Stimulated activated CD8-positive, alpha-beta memory T cell treated with anti-CD3 and anti-CD28 coated beads, Interleukin-7, amount 100 ng/mL, for 48 hours (primary cell): ENCODE data around the gene CYP1A2.
A peak's percentile ranks its signal among the peaks of the same experiment; 100 is the strongest.
"Not testable (repeated sequence)": the region's sequence is repeated elsewhere in the genome, so short reads cannot be mapped to it uniquely, and the experiment has no call there.

Experiments used
- DNase-seq, 2 donors: peaks; one replicate each; pipeline ENCODE4 v3.0.0-alpha.2; 2020; ENCODE audit warnings: low read depth in 1 of 2; ENCODE audit errors: extremely low read depth in 1 of 2

Gene CYP1A2, protein sequence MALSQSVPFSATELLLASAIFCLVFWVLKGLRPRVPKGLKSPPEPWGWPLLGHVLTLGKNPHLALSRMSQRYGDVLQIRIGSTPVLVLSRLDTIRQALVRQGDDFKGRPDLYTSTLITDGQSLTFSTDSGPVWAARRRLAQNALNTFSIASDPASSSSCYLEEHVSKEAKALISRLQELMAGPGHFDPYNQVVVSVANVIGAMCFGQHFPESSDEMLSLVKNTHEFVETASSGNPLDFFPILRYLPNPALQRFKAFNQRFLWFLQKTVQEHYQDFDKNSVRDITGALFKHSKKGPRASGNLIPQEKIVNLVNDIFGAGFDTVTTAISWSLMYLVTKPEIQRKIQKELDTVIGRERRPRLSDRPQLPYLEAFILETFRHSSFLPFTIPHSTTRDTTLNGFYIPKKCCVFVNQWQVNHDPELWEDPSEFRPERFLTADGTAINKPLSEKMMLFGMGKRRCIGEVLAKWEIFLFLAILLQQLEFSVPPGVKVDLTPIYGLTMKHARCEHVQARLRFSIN

DNA sequence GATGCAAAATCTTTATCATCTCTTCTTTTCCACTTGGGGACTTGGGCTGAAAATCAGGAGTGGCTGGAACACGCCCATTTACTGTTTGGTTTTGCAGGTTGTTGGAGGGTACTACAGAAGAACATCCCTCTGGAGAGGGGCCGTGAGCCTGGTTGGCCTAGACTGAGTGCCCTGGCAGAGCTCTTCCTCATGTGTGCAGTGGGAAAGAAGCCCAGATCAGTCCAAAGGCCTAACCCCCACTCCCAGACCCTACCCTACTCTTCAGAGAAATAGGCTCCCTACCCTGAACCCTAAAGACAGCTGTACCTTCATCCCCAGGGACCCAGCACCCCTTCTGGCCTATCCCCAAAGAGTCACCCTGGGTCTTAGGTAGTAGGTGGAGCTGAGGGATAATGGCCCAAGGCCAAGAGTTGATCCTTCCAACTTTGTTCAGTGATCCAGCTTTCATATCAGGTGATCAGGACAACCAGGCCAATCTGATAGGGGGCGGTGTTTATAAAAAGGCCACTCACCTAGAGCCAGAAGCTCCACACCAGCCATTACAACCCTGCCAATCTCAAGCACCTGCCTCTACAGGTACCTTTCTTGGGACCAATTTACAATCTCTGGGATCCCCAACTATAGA is at the start of gene CYP1A2:
Gene CYP1A2 (plus strand): TSS at position 524 of the 625 bp plus-strand sequence. CDS start 894 bp downstream, outside the sequence.
- DNase-seq: no peak

DNA sequence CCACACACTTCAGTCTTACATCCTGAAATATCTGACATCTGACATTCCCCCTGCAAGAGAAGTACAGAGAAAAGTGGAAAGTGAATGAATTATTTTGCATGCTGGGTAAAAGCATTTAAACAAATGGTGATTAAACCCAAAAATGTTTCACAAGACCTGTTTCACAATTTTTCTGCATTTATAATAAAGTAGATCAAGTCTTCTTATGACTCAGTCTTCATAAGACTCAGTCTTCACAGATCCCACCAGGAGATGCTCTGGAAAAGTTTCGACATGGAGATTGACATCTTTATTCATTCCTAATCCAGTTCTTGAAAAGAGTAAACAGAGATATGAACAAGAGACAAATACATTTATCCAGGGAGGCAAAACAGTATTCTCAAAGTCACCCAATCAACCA is 39.6 kb upstream of the CYP1A2 start:
- DNase-seq: no peak

DNA sequence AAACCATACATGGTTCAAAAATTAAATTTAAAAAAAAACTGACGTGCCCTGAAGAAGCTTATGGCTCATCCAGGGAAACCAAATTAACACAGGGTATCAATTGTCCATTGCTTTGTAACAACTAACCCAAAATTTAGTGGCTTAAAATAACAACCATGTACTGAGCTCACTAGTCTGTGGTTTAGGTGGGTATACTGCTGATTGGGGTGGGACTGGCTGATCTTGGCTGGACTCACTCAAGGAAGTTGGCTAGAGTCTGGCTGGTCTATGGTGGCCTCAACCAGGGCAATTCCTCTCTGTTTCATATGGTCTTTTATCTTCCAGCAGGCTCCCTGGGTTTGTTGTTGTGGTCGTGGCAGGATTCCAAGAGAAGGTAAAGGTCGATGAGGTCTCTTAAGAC is 38.8 kb upstream of the CYP1A2 start:
- no peak for DNase-seq

DNA sequence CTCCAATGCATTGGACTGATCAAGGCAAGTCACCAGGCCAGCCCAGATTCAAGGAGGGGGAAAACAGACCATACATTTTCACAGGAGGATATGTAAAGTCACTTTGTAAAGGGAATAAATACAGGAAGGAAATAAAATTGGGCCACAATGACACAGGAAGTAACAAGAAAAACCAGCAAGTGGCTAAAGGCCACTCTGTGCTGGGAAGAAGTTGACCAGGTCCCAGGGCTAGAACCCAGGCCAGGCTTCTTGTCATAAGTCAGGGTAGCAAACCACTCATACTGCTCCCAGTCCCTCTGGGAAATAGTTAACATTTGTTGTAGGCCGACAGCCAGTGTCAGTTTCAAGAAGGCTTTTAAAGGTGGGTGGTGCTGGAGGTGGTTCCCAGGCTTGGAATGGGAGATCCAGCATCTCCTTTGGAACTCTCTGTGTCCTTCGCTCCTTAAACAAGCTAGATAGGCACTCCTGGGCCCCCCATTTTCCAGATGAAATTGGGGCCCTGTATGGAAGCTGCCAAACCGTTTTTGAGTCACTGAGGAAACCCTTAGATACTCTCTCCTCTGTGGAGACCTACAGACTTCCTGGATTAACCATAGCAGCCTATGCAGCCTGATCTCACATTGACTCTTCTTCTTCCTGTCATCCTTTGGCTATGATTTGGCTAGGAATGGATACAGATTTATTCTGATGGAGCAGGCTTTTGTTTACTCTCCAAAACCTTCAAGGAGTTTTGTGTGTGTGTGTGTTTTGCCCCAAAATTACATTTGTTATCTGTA is 38.1 kb upstream of the CYP1A2 start:
- no peak for DNase-seq

DNA sequence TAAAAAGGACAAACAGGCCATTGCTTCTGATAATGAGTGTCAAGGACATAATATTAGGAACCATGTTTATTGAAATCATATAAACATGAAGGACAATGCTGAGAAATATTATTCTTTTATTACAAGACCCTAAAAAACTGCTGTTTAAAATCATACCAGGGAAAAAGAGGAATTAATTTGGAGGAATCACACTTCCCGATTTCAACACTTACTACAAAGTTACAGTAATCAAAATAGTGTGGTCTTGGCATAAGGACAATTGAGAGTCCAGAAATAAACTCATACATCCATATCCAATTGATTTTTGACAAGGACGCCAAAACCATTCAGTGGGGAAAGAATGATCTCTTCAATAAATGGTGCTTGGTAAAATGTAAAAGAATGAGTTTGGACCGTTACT is 36.3 kb upstream of the CYP1A2 start:
- DNase-seq: no peak

DNA sequence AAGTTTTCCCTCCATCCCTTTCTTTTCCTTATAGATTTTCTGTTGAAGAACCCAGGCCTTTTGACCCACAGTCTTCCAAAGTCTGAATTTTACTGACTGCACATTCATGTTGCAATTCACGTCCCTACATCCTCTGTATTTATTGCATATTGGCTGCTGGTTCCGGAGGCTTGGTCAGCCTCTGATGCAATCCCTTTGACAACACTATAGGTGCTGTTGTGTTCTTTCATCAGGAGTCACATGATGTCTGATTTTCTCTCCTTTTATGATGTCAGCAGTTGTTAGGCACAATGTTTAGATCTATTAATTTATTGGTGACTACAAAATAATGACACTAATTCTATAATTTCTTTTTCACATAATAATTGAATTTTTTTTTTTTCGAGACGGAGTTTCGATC is 32.0 kb upstream of the CYP1A2 start:
- DNase-seq: no peak

DNA sequence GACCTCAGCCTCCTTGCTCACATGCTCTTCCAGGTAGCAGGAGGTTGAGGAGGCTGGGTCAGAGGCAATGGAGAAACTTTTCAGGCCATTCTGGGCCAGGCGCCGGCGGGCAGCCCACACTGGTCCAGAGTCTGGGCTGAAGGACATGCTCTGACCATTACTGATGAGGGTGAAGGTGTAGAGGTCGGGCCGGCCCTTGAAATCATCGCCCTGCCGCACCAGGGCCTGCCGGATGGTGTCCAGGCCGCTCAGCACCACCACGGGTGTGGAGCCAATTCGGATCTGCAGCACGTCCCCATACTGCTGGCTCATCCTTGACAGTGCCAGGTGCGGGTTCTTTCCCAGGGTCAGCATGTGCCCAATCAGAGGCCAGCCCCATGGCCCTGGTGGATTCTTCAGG is 26.1 kb upstream of the CYP1A2 start:
- no peak for DNase-seq

DNA sequence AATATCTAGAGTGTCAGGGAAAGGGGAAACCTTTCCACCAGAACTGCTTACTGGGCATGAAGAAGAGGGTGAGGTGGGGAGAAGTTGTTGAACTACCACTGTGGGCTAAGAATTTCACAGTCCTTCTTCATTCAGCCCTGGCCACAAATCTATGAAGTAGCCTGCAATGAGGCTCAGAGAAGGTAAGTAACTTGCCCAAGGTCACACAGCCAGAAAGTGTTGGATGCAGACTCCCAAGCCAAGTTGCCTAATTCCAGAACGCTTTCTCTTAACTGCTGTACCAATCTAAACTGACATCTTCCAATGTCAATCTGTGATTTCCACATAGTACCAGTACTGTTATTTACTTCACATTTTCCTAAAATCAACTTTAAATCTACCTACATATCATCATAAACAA is 25.5 kb upstream of the CYP1A2 start:
- DNase-seq: no peak

DNA sequence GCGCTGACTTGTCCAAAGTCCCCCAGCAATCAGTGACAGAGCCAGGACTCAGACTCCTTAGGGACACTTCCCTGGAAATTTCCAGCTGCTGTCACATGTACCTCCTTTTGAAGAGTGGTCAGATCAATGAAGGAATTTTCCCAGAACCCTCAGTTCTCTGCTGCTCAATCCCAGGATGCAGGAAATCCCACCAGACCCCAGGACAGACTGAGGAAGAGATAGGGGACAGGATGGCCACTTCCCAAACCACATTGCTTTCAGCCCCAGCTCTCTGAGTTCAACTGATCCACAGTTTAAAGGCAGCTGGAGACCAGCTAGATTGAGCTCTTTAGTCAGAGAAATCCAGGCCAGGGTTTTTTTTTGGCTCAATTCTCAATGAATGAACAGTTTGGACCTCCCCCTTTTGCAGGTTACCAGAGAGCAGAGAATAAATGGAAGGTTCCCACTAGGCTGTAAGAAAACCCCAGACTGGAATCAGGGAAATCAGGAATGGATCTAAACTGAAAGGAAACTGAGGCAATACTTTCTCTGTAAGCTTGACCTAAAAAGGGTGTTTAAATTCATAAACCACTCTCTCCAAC is 24.8 kb upstream of the CYP1A2 start:
- DNase-seq: no peak

DNA sequence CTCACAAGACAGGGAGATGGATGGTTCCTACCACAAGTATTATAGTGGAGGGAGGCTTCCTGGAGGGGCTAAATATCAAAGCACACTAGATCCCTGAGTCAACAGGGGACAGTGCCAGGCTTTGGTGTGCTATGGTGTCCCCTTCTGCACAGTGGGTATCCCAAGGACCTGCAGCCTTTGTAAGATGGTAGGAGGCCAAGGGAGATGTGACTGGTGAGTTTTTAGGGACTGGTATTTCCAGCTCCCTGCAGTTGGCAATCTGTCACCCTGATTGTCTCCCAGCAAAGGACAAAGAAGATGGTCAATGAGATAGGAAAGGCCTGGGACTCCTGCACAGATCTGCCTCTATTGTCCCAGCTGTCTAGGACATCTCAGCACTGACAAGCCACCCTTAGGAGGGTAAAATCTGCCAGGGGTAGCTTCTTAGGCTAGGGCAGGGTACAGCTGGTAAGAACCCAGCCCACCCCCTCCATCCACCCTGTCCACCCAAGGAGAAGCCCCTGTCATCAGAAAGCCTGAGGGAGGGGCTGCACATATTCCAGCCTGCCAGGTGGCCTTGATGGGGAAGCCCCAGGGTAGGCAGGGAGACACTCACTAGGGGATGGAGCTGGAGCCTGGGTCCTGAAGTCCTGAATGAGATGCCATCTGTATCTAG is 23.9 kb upstream of the CYP1A2 start:
- DNase-seq: no peak

DNA sequence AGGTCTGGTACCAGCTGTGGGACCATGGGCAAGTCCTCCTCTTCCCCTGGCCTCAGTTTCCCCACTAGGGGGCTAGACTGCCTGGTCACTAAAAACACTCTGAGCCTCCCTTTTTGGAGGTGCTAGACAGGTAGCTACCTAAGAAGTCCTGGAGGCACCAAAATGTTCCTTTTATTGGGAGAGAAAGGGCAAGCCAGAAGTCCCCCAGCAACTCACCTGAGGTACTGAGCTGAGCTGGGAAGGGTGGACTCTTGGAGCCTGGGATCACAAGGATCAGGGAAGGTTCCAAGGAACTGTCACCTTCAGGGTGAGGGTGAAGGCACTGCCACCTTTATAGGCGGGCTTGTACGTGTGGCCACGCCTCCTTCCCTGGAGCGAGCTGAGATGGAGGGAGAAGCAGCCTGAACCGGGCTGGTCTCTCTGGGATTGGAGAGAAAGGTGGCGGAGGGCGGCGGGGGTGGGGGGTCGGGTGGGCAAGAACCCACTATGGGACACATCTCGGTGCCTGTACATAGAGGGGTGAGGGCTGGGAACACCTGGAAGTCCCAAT is 23.3 kb upstream of the CYP1A2 start, which contains the start of gene CYP1A1:
Gene CYP1A1 (minus strand): TSS at position 304 of the 550 bp plus-strand sequence. CDS start 2,431 bp downstream, outside the sequence.
- no peak for DNase-seq

DNA sequence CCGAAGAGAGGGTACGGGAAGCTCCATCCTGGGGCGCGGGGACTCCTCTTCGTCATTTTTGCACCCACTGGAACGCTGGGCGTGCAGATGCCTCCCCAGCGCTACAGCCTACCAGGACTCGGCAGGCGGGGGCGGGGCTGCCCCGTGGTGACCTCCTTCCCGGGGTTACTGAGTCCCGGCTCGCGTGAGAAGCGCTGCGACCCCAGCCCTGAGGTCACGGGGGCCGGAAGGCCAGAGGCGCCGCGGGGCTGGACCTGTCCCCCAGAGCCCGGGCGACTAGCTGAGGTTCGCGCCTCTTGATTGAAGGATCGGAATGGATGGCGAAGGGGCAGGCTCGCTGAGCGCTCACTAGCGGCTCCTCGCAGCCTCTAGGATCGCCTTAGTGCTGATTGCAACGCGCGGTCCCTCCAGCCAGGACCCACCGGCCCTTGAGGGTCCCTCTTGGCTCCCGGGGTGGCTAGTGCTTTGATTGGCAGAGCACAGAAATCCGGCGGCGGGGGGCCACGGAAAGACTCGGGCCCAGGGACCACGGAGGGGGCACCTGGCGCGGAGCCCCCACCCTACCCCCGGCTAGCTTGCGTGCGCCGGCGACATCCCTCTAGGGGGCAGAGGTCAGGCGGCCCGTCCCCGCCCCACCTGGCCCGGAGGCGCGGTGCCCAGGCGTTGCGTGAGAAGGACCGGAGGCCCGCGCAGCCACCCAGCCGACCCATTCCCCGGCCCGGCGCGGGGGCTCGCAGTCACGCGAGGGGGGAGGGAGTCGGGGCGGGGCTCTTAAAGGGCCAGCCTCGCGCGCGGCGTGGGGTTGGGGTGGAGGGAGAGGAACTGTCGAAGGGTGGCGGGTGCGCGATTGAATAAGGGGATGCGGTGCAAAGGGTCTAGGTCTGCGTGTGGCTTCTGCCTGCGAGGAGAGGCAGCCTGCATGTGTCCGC is 22.5 kb upstream of the CYP1A2 start:
- DNase-seq: peak in 1 of 2 donors; percentile 39

DNA sequence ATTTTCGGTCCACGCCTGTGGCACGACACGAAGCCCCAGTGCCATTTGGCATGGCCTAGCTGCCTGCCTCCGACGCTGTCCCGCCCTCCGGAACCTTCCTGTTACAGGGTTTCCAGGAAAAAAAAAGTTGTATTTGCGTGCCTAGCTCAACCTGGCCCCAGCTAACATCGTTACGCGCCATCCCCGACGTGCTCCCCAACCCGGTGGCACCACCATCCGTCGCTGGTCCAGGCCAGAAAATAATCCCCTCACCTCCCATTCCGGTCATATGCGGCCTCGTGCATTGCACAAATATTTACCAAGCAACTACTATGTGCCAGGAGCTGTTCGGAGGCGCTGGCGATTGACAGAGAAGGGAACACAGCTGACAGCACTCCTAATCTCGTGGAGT is 21.9 kb upstream of the CYP1A2 start:
- DNase-seq: no peak

DNA sequence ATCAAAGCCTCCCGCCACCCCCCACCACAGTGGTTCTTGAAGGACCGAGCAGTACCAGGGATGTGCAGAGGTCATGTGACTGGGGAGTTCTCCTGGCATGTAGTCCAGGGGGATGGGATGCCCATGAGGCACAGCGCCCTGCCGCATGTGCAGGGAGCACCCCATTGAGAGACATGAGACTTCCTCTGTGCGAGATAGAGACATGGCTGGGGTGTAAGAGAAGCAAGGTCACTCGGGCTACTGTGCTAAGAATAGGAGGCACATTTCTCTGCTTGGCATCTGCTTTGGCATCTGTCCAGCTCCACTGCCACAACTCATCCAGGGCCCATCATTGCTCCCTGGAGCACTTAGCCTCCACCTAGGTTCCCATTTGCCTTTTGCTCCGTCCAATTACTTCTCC is 20.9 kb upstream of the CYP1A2 start:
- no peak for DNase-seq

DNA sequence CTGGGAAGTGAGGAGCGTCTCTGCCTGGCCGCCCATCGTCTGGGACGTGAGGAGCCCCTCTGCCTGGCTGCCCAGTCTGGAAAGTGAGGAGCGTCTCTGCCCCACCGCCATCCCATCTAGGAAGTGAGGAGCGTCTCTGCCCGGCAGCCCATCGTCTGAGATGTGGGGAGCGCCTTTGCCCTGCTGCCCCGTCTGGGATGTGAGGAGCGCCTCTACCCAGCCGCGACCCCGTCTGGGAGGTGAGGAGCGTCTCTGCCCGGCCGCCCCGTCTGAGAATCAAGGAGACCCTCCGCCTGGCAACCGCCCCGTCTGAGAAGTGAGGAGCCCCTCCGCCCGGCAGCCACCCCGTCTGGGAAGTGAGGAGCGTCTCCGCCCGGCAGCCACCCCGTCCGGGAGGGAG is 19.9 kb upstream of the CYP1A2 start:
- DNase-seq: not testable (repeated sequence)

DNA sequence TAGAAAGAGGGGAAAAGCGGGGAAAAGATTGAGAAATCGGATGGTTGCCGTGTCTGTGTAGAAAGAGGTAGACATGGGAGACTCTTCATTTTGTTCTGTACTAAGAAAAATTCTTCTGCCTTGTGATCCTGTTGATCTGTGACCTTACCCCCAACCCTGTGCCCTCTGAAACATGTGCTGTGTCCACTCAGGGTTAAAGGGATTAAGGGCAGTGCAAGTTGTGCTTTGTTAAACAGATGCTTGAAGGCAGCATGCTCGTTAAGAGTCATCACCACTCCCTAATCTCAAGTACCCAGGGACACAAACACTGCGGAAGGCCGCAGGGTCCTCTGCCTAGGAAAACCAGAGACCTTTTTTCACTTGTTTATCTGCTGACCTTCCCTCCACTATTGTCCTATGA is 19.3 kb upstream of the CYP1A2 start:
- DNase-seq: not testable (repeated sequence)

DNA sequence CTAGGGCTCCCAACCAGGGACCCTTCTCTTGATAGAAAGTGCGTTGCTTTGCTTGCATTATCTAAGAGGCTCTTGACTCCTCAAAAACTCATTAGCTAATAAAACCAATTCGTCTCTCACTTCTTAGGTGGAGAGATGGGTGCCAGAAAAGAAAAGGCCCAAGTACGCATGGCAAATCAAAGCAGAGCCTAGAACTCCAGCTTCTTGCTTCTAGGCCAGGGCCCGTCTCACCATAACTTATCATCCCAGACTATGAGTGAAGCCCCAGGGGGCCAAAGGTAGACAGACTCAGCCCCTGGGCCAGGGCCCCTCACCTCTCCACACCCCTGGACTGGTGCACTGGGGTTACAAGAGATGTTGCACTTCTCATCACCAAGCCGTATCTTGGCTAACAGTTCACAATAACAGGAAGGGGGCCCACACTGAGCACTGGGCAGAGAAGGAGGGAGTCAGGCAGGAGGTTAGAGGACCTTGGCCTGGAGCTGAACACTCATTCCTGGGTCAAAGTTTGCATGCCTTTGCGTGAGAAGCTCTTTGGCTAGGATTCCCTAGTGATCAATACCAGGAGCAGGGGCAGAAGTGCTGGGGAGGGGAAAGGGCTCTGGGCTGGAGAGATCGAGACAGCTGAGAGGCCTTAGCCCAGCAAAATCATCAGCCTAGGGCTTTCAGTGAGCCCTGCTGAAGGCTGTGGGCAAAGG is 17.9 kb upstream of the CYP1A2 start:
- no peak for DNase-seq

DNA sequence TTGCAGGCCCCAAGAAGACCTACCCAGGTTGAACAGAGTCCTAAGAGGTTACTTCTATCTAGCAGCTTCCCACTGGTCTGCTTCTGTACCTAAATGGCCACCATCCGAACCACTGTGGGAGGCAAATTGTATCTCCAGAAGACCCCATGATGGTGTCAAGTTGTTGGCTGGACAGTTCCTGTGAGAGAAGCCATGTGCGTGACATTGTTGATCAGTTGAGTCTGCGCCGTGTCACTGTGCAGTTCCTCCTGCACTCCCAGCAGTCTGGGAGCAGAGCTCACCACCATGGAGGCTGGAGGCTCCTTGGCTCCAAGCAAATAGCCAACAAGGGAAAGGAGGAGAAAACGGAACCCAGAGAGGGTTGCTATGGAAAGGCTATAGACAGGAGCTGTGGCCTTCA is 15.8 kb upstream of the CYP1A2 start:
- DNase-seq: no peak

DNA sequence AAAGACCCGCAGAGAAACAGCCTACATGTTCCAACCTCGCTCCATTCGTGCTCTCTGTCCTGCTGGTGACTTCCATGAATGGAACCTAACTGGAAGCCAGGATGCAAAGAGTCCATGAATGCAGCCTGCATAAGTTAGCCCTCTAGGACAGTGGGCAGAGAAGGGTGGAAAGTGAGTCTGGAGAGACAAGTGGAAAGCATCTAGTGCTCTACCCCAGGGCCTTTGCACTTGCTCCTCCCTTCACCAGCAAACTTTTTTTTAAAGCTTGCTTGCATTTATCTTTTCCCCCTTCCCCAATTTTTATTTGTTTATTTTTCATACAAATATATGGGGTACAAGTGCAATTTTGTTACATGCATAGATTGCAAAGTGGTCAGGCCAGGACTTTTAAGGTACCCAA is 15.4 kb upstream of the CYP1A2 start:
- DNase-seq: no peak
